Nephron progenitor cell (in vitro differentiated cells): Measurements from ENCODE around the gene EPB41L4A.

ENCODE experiments used
- DNase-seq: peaks from one replicate; pipeline ENCODE4 v3.0.0; 2021
- H3K27ac Mint-ChIP-seq: 2 replicates; pipeline ENCODE4 v1.8.0; 2021; ENCODE audit warnings: mild to moderate bottlenecking, moderate library complexity, mixed read lengths
- H3K27me3 Mint-ChIP-seq: 2 replicates; pipeline ENCODE4 v1.8.0; 2021; ENCODE audit warnings: mild to moderate bottlenecking, low read depth, mixed read lengths; ENCODE audit not compliant: poor library complexity
- H3K36me3 Mint-ChIP-seq: 2 replicates; pipeline ENCODE4 v1.8.0; 2021; ENCODE audit warnings: low read depth, mixed read lengths
- H3K4me1 Mint-ChIP-seq: 2 replicates; pipeline ENCODE4 v1.8.0; 2021; ENCODE audit warnings: mixed read lengths
- H3K4me3 Mint-ChIP-seq: 2 replicates; pipeline ENCODE4 v1.8.0; 2021; ENCODE audit warnings: mild to moderate bottlenecking, moderate library complexity, mixed read lengths
- H3K9me3 Mint-ChIP-seq: 2 replicates; pipeline ENCODE4 v1.8.0; 2021; ENCODE audit warnings: mild to moderate bottlenecking, moderate library complexity, mixed read lengths
- TF ChIP-seq, protein P1 (sequence below): fragments of 200-600 bp; sonication (generic); IDR thresholded peaks from 2 replicates; pipeline ENCODE4 v1.5.0; 2021; ENCODE audit warnings: antibody characterized with exemption

The EPB41L4A gene

DNA sequence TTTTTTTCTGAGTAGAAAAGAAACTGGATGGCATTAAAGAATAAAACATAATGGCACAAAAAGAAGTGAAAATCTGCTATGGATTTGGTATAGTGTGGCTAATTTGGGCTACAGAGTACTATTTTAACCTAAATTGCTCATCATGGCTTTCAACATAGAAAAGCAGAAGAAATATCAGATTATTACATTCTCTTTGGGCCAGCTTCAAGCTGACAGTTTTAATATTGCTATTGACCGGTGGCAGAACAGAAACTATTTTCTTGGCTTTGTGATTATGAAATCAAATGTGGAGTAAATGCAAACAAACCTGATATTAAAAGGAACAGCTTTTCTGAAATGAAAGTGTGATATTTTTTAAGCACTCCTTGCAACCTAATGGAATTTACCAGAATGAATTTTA lies 301.5 kb downstream of the EPB41L4A start:
- Mint-ChIP-seq H3K4me1 (no peaks in the 10 kb centered on the region), H3K27ac (no peak overlapping the region)

DNA sequence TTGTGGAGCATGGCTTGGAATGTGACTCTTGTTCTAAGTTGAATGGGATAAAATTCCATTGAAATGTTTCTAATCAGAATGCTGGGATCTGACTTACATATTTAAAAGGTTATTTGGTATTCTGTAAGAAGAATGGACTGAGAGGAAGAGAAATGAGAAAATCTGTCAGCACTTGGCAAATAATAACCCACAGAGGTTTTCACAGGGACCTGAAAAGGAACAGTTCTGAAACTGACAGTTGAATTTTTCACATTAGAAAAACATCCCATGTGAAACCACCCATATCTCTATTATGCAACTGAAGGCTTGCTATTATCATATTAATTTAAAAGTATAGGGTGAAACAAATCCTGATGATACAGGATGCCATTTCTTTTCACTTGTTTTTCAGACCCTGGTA lies 302.7 kb downstream of the EPB41L4A start:
- Mint-ChIP-seq H3K4me1 (no peaks in the 10 kb centered on the region), H3K4me3 (no peak overlapping the region), H3K36me3 (no peaks in the 10 kb centered on the region), H3K27me3 (peaks cover 7% of the 10 kb centered on the region), H3K27ac (no peak overlapping the region), H3K9me3 (peaks cover 10% of the 10 kb centered on the region)
- TF ChIP-seq, protein P1, sequence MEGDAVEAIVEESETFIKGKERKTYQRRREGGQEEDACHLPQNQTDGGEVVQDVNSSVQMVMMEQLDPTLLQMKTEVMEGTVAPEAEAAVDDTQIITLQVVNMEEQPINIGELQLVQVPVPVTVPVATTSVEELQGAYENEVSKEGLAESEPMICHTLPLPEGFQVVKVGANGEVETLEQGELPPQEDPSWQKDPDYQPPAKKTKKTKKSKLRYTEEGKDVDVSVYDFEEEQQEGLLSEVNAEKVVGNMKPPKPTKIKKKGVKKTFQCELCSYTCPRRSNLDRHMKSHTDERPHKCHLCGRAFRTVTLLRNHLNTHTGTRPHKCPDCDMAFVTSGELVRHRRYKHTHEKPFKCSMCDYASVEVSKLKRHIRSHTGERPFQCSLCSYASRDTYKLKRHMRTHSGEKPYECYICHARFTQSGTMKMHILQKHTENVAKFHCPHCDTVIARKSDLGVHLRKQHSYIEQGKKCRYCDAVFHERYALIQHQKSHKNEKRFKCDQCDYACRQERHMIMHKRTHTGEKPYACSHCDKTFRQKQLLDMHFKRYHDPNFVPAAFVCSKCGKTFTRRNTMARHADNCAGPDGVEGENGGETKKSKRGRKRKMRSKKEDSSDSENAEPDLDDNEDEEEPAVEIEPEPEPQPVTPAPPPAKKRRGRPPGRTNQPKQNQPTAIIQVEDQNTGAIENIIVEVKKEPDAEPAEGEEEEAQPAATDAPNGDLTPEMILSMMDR, result no peak
- no peak for DNase-seq

More for the DNA sequence above, 301.5 kb downstream of the EPB41L4A start:
- H3K4me3 Mint-ChIP-seq, result no peak overlapping the region
- DNase-seq, result no peak
- H3K9me3 Mint-ChIP-seq, result peaks cover 12% of the 10 kb centered on the region
- H3K36me3 Mint-ChIP-seq, result no peaks in the 10 kb centered on the region
- H3K27me3 Mint-ChIP-seq, result peaks cover 7% of the 10 kb centered on the region
- TF ChIP-seq, protein P1, result no peak

DNA sequence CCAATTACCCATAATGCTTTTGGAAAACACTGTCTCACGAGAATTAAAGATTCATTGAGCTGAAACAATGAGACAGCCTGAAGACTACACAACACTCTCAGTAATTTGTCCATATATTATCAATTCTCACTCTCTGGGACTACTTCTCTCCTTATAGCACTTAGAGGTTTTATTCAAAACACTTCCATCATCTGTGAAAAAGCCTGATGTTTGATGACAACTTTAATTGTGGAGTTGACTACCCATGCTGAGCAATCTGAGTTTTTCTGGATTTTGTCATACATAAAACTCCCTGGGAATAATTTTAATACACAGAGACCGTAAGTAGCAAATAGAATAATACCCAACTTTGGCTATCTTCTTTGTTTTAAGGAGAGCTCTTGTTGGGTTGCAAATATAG lies 305.5 kb downstream of the EPB41L4A start:
- no peak overlapping the region for H3K4me3 Mint-ChIP-seq
- H3K27ac Mint-ChIP-seq, result no peak overlapping the region
- no peaks in the 10 kb centered on the region for H3K36me3 Mint-ChIP-seq
- peaks cover 4% of the 10 kb centered on the region for H3K27me3 Mint-ChIP-seq
- DNase-seq, result no peak
- no peaks in the 10 kb centered on the region for H3K9me3 Mint-ChIP-seq
- TF ChIP-seq, protein P1, result no peak
- no peaks in the 10 kb centered on the region for H3K4me1 Mint-ChIP-seq
